GM12878 (cell line): ENCODE results near the gene NEMF. TPM values are rescaled to one million over a fixed set of nuclear protein-coding genes. Genes with fewer than 3 reads are reported as not detected.

Experiments
- ATAC-seq: fragments of 200-7000 bp; cut with Tn5 transposase; 3 replicates; pipeline ENCODE4 v1.9.1; 2020; ENCODE audit warnings: mild to moderate bottlenecking, moderate library complexity
- BruUV-seq: library from RNA; stranded (reverse); fragments of 400-500 nt; replicated peaks from 2 replicates; lab custom pipeline; 2021; lab: Mats Ljungman, UMichigan
- CTCF ChIA-PET: fragments of 300-600 bp; sonication (Branson Sonifier 250); formaldehyde crosslinking; extraction: SDS; loops from one replicate; lab custom pipeline; 2021; ENCODE audit warnings: inconsistent platforms; lab: Yijun Ruan, JAX
- POLR2A ChIA-PET: fragments of 350-600 bp; formaldehyde crosslinking; extraction: SDS; loops from one replicate; lab custom pipeline; 2021; ENCODE audit warnings: inconsistent platforms; lab: Charles Lee
- RAD21 ChIA-PET: fragments of 300-600 bp; sonication (Branson Sonifier 250); formaldehyde crosslinking; loops from one replicate; lab custom pipeline; 2023; ENCODE audit warnings: antibody characterized with exemption; ENCODE audit not compliant: unreplicated experiment; lab: Charles Lee
- SMC1A ChIA-PET: fragments of 300-600 bp; sonication (Branson Sonifier 250); formaldehyde crosslinking; loops from one replicate; lab custom pipeline; 2023; ENCODE audit not compliant: unreplicated experiment, uncharacterized antibody; lab: Charles Lee
- DNase-seq: peaks from one replicate; pipeline ENCODE4 v3.0.0-alpha.2; 2011; ENCODE audit warnings: low read depth, low spot score
- FAIRE-seq: peaks from 3 replicates; lab custom pipeline; 2011; peaks lifted over from hg19 to GRCh38; lab: Jason Lieb, UNC
- H2AFZ ChIP-seq: 2 replicates; pipeline ENCODE4 v1.6.0; 2011; ENCODE audit warnings: low read depth, low read length, control low read depth; ENCODE audit not compliant: control insufficient read depth
- H3K27ac ChIP-seq: 2 replicates; pipeline ENCODE4 v1.5.1; 2011; ENCODE audit warnings: control low read depth; ENCODE audit not compliant: control insufficient read depth, insufficient read depth
- H3K27me3 ChIP-seq, 2 experiments: replicated peaks in 1 of 2; 2 replicates each; pipeline versions ENCODE4 v1.6.0 to v1.6.1; 2011; ENCODE audit warnings: low read length in 1 of 2; ENCODE audit not compliant: control insufficient read depth in 2 of 2, insufficient read depth in 2 of 2
- H3K36me3 ChIP-seq, 2 experiments: 2 replicates each; pipeline ENCODE4 v1.5.1; 2011; ENCODE audit warnings: low read length in 1 of 2; ENCODE audit not compliant: control insufficient read depth in 2 of 2, insufficient read depth in 2 of 2
- H3K4me1 ChIP-seq: 2 replicates; pipeline ENCODE4 v1.6.1; 2011; ENCODE audit warnings: mild to moderate bottlenecking, low read length, moderate library complexity, mixed read lengths; ENCODE audit not compliant: control insufficient read depth, insufficient read depth
- H3K4me2 ChIP-seq: 2 replicates; pipeline ENCODE4 v1.6.0; 2011; ENCODE audit warnings: control low read depth; ENCODE audit not compliant: control insufficient read depth, insufficient read depth
- H3K4me3 ChIP-seq: fragments of 200-600 bp; sonication (generic); 2 replicates; pipeline ENCODE4 v1.5.1; 2016
- H3K79me2 ChIP-seq: 2 replicates; pipeline ENCODE4 v1.6.0; 2011; ENCODE audit warnings: low read length; ENCODE audit not compliant: control insufficient read depth, insufficient read depth
- H3K9ac ChIP-seq: 2 replicates; pipeline ENCODE4 v1.8.0; 2011; ENCODE audit warnings: low read length, control low read depth, mixed read lengths; ENCODE audit not compliant: control insufficient read depth, insufficient read depth
- H3K9me3 ChIP-seq: replicated peaks from 3 replicates; pipeline ENCODE4 v1.5.1; 2011; ENCODE audit warnings: mild to moderate bottlenecking, low read length; ENCODE audit not compliant: control insufficient read depth, insufficient read depth
- H4K20me1 ChIP-seq: 2 replicates; pipeline ENCODE4 v1.6.0; 2011; ENCODE audit not compliant: control insufficient read depth, insufficient read depth
- BHLHE40 ChIP-seq, 2 experiments: fragments of 450-650 bp in 1 of 2; IDR thresholded peaks; 2 replicates each; pipeline ENCODE4 v1.6.1; 2011 to 2017; ENCODE audit warnings: low read depth in 2 of 2, borderline replicate concordance in 1 of 2, improper control_type of control experiment in 1 of 2, low read length in 1 of 2, mild to moderate bottlenecking in 1 of 2
- EZH2 ChIP-seq: IDR thresholded peaks from 2 replicates; pipeline ENCODE4 v1.6.1; 2012; ENCODE audit warnings: low read depth, mild to moderate bottlenecking, control low read depth, inconsistent platforms, low read length, borderline replicate concordance; ENCODE audit not compliant: control insufficient read depth
- NBN ChIP-seq: fragments of 450-650 bp; IDR thresholded peaks from 2 replicates; pipeline ENCODE4 v1.6.1; 2016
- SMC3 ChIP-seq: IDR thresholded peaks from 2 replicates; pipeline ENCODE4 v1.6.1; 2011; ENCODE audit warnings: low read length, improper control_type of control experiment, borderline replicate concordance
- ZNF274 ChIP-seq: IDR thresholded peaks from one replicate; pipeline ENCODE4 v1.8.0; 2011; ENCODE audit not compliant: insufficient read length, insufficient read depth
- ZSCAN29 ChIP-seq: fragments of 450-650 bp; IDR thresholded peaks from 2 replicates; pipeline ENCODE4 v1.6.1; 2017; ENCODE audit warnings: mild to moderate bottlenecking, moderate library complexity
- WGBS: methylation state at CpG from one replicate; pipeline ENCODE4 v1.1.6; 2016; ENCODE audit warnings: low lambda C conversion rate; ENCODE audit not compliant: insufficient replicate concordance, insufficient coverage; ENCODE audit errors: missing lambda C conversion rate; 5-methylcytosine and 5-hydroxymethylcytosine counted together
- in situ Hi-C: fragments of 300-500 bp; cut with MboI; formaldehyde crosslinking; loops from 9 replicates; pipeline ENCODE4 v1.14.3; 2018; ENCODE audit warnings: mixed read lengths
- intact Hi-C: fragments of 100-400 bp; cut with micrococcal nuclease; formaldehyde crosslinking; loops from one replicate; pipeline ENCODE4 v1.14.2; 2022; ENCODE audit not compliant: unreplicated experiment
- polyA plus RNA-seq, 11 experiments: library from polyadenylated mRNA; depleted of rRNA in 4 of 11; unstranded in 6 of 11; stranded (reverse) in 5 of 11; fragments of >200 nt; fragmentation: Nextera tagmentation in 4 of 11; fragmentation: Illumina TruSeq in 1 of 11; extraction: Ambion mirVana in 4 of 11; extraction: Trizol in 1 of 11; gene quantifications; 1 replicate in 1 of 11; 2 replicates in 10 of 11; pipeline versions ENCODE4 v1.2.1 to v1.2.3, GENCODE V29; 2011 to 2016; ENCODE audit warnings: inconsistent platforms in 2 of 11, missing spikeins in 2 of 11, low read depth in 1 of 11
- total RNA-seq, 4 experiments: library from RNA; depleted of rRNA in 3 of 4; stranded (reverse); fragments of >200 nt in 3 of 4; fragmentation: Illumina TruSeq in 1 of 4; extraction: Trizol in 1 of 4; gene quantifications; 2 replicates each; pipeline versions ENCODE4 v1.2.1 to v1.2.3, GENCODE V29; 2013 to 2021
- TF ChIP-seq, protein P1 (sequence below): fragments of 450-650 bp; formaldehyde crosslinking; IDR thresholded peaks from 2 replicates; pipeline ENCODE4 v1.4.0; 2022; ENCODE audit warnings: mild to moderate bottlenecking, moderate library complexity

The NEMF gene
- total and polyA plus RNA-seq, 10 of the 15 experiments (the other 5 are each of a cell fraction or from before 2014, with no cell fraction given) = 31.5 to 80.1 (median 61.1) TPM

DNA sequence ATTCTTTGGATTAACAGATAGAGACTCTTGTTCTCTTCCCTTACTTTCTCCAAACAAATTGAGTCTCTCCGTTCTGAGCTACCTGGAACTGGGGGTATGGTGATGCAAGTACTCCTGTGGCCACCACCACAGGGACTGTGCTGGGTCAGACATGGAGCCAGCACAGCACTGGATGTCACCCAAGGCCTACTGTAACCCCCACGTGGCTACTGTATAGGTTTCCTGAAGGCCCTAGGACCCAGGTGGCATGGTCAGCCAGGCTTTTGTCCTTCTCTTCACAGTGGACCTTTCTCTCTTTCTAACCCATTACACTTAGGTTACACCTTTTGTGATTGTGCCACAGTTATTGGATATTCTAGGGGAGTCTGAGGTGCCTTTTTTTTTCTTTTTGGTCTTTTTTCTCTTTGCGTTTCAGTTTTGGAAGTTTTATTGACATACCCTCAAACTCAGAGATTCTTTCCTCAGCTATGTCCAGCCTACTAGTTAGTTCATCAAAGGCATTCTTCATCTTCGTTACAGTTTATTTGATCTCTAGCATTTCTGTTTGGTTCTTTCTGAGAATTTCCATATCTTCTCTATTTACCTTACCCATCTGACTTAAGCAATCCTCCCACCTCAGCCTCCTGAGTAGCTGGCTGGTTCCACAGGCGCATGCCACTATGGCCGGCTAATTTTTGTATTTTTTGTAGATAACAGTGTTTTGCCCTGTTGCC lies 90.6 kb downstream of the NEMF start:
- POLR2A ChIA-PET = no interaction called here

More for the DNA sequence above, 90.6 kb downstream of the NEMF start:
- FAIRE-seq (no peak), DNase-seq (no peak), ATAC-seq (no peak)
- RAD21 ChIA-PET = no interaction called here
- Histone ChIP-seq H4K20me1 (no peaks in the 10 kb centered on the region), H3K9ac (no peak overlapping the region), H3K36me3 (no peaks in the 10 kb centered on the region), H3K4me1 (no peaks in the 10 kb centered on the region), H2AFZ (no peak overlapping the region), H3K27me3 (no peaks in the 10 kb centered on the region), H3K27ac (no peak overlapping the region), H3K4me2 (no peak overlapping the region), H3K9me3 (no peaks in the 10 kb centered on the region), H3K4me3 (no peak overlapping the region), H3K79me2 (no peaks in the 10 kb centered on the region)
- intact Hi-C loops (loop anchor here (10.0 kb wide), 1 partner anchor 353 kb away; the partner anchor contains the start of gene VCPKMT), in situ Hi-C loops (loop anchor here (25.0 kb wide), 1 partner anchor 300 kb away; no protein-coding TSS in a partner anchor)
- no peak for TF ChIP-seq SMC3
- TF ChIP-seq, protein P1, sequence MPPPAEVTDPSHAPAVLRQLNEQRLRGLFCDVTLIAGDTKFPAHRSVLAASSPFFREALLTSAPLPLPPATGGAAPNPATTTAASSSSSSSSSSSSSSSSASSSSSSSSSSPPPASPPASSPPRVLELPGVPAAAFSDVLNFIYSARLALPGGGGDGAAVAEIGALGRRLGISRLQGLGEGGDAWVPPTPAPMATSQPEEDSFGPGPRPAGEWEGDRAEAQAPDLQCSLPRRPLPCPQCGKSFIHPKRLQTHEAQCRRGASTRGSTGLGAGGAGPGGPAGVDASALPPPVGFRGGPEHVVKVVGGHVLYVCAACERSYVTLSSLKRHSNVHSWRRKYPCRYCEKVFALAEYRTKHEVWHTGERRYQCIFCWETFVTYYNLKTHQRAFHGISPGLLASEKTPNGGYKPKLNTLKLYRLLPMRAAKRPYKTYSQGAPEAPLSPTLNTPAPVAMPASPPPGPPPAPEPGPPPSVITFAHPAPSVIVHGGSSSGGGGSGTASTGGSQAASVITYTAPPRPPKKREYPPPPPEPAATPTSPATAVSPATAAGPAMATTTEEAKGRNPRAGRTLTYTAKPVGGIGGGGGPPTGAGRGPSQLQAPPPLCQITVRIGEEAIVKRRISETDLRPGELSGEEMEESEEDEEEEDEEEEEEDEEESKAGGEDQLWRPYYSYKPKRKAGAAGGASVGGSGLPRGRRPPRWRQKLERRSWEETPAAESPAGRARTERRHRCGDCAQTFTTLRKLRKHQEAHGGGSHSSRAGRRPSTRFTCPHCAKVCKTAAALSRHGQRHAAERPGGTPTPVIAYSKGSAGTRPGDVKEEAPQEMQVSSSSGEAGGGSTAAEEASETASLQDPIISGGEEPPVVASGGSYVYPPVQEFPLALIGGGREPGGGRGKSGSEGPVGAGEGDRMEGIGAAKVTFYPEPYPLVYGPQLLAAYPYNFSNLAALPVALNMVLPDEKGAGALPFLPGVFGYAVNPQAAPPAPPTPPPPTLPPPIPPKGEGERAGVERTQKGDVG = no peak
- TF ChIP-seq NBN = no peak
- TF ChIP-seq ZNF274 = no peak
- no peak for TF ChIP-seq ZSCAN29
- TF ChIP-seq EZH2 = no peak
- no peak for TF ChIP-seq BHLHE40 (IDR thresholded peaks at IDR 0.05; ENCODE audit: borderline replicate concordance in 1 of 2, low read depth in 2 of 2, low read length in 1 of 2)
- 70% methylated on average over 6 of the region's 6 CpGs for WGBS
- CTCF ChIA-PET = no interaction called here
- SMC1A ChIA-PET = no interaction called here
- no TSS peak for BruUV-seq
